Thyroid gland (tissue), 4 donors: Measurements from ENCODE around the gene SCN1B. TPM values are rescaled to one million over a fixed set of nuclear protein-coding genes. Genes with fewer than 3 reads are reported as not detected.

Source experiments
- DNase-seq, 2 donors: peaks; one replicate each; pipeline ENCODE4 v3.0.0-alpha.2; 2019
- H3K27ac ChIP-seq, 3 donors: fragments of 200-600 bp; sonication (generic); 1 replicate in 2 of 3; 2 replicates in 1 of 3; pipeline ENCODE4 v1.5.1; 2016 to 2019; ENCODE audit warnings: mild to moderate bottlenecking in 1 of 3, moderate library complexity in 1 of 3
- H3K27me3 ChIP-seq: fragments of 200-600 bp; sonication (generic); one replicate; pipeline ENCODE4 v1.5.1; 2019
- H3K36me3 ChIP-seq, 2 donors: fragments of 200-600 bp; sonication (generic); one replicate each; pipeline ENCODE4 v1.5.1; 2016 to 2019
- H3K4me1 ChIP-seq, 2 donors: fragments of 200-600 bp; sonication (generic); one replicate each; pipeline ENCODE4 v1.5.1; 2017 to 2019
- H3K4me3 ChIP-seq, 3 donors: fragments of 200-600 bp; sonication (generic); replicated peaks in 1 of 3; 1 replicate in 2 of 3; 2 replicates in 1 of 3; pipeline ENCODE4 v1.5.1; 2016; ENCODE audit warnings: mild to moderate bottlenecking in 1 of 3
- H3K9me3 ChIP-seq: fragments of 200-600 bp; sonication (generic); one replicate; pipeline ENCODE4 v1.5.1; 2017
- CTCF ChIP-seq, 6 experiments: fragments of 200-600 bp in 3 of 6; fragments of 450-650 bp in 3 of 6; sonication (generic) in 3 of 6; IDR thresholded peaks; one replicate each; pipeline ENCODE4 v1.5.1; 2016 to 2019; ENCODE audit warnings: antibody characterized with exemption in 6 of 6, mild to moderate bottlenecking in 2 of 6, inconsistent platforms in 1 of 6, moderate library complexity in 1 of 6
- POLR2A ChIP-seq, 2 donors: fragments of 450-650 bp; IDR thresholded peaks; one replicate each; pipeline ENCODE4 v1.6.1; 2017; ENCODE audit warnings: antibody characterized with exemption in 2 of 2, mild to moderate bottlenecking in 2 of 2, moderate library complexity in 1 of 2
- WGBS, 2 donors: methylation state at CpG; one replicate each; pipeline ENCODE4 v1.1.5; 2017; 5-methylcytosine and 5-hydroxymethylcytosine counted together
- intact Hi-C: fragments of 100-400 bp; cut with DNase I; formaldehyde crosslinking; loops from one replicate; pipeline ENCODE4 v1.15.1; 2023
- total RNA-seq, 4 donors: library from RNA; depleted of rRNA; stranded (reverse); fragments of >200 nt; gene quantifications; one replicate each; pipeline ENCODE4 v1.2.3, GENCODE V29; 2016

The SCN1B gene
- total RNA-seq, 4 donors from 2014 or later = 5.7 to 19.6 (median 10.1) TPM

- DNase-seq = no peak
- intact Hi-C loops = no loop called here
- H3K27me3 ChIP-seq = no peaks in the 10 kb centered on the region
- peaks cover 64 to 71% of the 10 kb centered on the region in 2 donors for H3K36me3 ChIP-seq
- H3K9me3 ChIP-seq = no peaks in the 10 kb centered on the region
- H3K4me1 ChIP-seq = no peaks in the 10 kb centered on the region
- H3K27ac ChIP-seq = no peak overlapping the region
- no peak overlapping the region for H3K4me3 ChIP-seq
- TF ChIP-seq CTCF (IDR thresholded peaks at IDR 0.05) (no peak), POLR2A (IDR thresholded peaks at IDR 0.05) (no peak)
- WGBS, 2 donors = 95 to 96% methylated on average over 10 of the region's 10 CpGs
Measured at GRCh38 chr19:35021016-35021415, 9.3 kb upstream of the SCN1B start.

- DNase-seq = no peak
- Histone ChIP-seq H3K36me3 (peaks cover 69 to 74% of the 10 kb centered on the region in 2 donors), H3K27ac (no peak overlapping the region), H3K4me1 (no peaks in the 10 kb centered on the region), H3K9me3 (no peaks in the 10 kb centered on the region), H3K27me3 (no peaks in the 10 kb centered on the region), H3K4me3 (no peak overlapping the region)
- 93 to 96% methylated on average over 15 to 22 of the region's 25 CpGs for WGBS, 2 donors
- intact Hi-C loops = no loop called here
- TF ChIP-seq CTCF (IDR thresholded peaks at IDR 0.05) (no peak), POLR2A (IDR thresholded peaks at IDR 0.05) (no peak)
Measured at GRCh38 chr19:35021596-35021995, 8.7 kb upstream of the SCN1B start.

GRCh38 chr19:35022460-35022859 lies 7.8 kb upstream of the SCN1B start:
- intact Hi-C loops = no loop called here

GRCh38 chr19:35023428-35023827 lies 6.8 kb upstream of the SCN1B start:
- WGBS, 2 donors = 92% methylated on average over 17 of the region's 19 CpGs; no CpG with 5 or more reads in 1 of the 2 donors
- no peaks in the 10 kb centered on the region for H3K4me1 ChIP-seq
- no peak overlapping the region for H3K27ac ChIP-seq
- intact Hi-C loops = no loop called here
- no peaks in the 10 kb centered on the region for H3K9me3 ChIP-seq
- DNase-seq = no peak
- TF ChIP-seq CTCF (IDR thresholded peaks at IDR 0.05) (no peak), POLR2A (IDR thresholded peaks at IDR 0.05) (no peak)
- no peaks in the 10 kb centered on the region for H3K27me3 ChIP-seq
- H3K4me3 ChIP-seq = no peak overlapping the region
- peaks cover 66 to 68% of the 10 kb centered on the region in 2 donors for H3K36me3 ChIP-seq

More at GRCh38 chr19:35022460-35022859, 7.8 kb upstream of the SCN1B start:
- no peak for TF ChIP-seq CTCF (IDR thresholded peaks at IDR 0.05)
- TF ChIP-seq POLR2A (IDR thresholded peaks at IDR 0.05) = no peak
- no peak overlapping the region for H3K4me3 ChIP-seq
- H3K9me3 ChIP-seq = no peaks in the 10 kb centered on the region
- no peak overlapping the region for H3K27ac ChIP-seq
- 92 to 93% methylated on average over 11 to 13 of the region's 14 CpGs for WGBS, 2 donors
- no peaks in the 10 kb centered on the region for H3K27me3 ChIP-seq
- no peak for DNase-seq
- H3K4me1 ChIP-seq = no peaks in the 10 kb centered on the region
- peaks cover 69 to 72% of the 10 kb centered on the region in 2 donors for H3K36me3 ChIP-seq

GRCh38 chr19:35024095-35024494 lies 6.2 kb upstream of the SCN1B start:
- no peak for DNase-seq
- WGBS, 2 donors = 80 to 88% methylated on average over 6 of the region's 6 CpGs

More at GRCh38 chr19:35024095-35024494, 6.2 kb upstream of the SCN1B start:
- H3K36me3 ChIP-seq = peaks cover 60 to 65% of the 10 kb centered on the region in 2 donors
- intact Hi-C loops = no loop called here
- no peaks in the 10 kb centered on the region for H3K27me3 ChIP-seq
- no peaks in the 10 kb centered on the region for H3K9me3 ChIP-seq
- no peaks in the 10 kb centered on the region for H3K4me1 ChIP-seq
- TF ChIP-seq CTCF (IDR thresholded peaks at IDR 0.05) = no peak
- no peak for TF ChIP-seq POLR2A (IDR thresholded peaks at IDR 0.05)
- H3K27ac ChIP-seq = no peak overlapping the region
- no peak overlapping the region for H3K4me3 ChIP-seq
